Prostate gland (tissue), 2 donors: Measurements from ENCODE around the gene COL5A1. TPM values are rescaled to one million over a fixed set of nuclear protein-coding genes. Genes with fewer than 3 reads are reported as not detected.

ENCODE experiments used
- DNase-seq: peaks from one replicate; pipeline ENCODE4 v3.0.0-alpha.2; 2019; ENCODE audit warnings: low spot score
- H3K27ac ChIP-seq, 2 donors: fragments of 200-600 bp; sonication (generic); 2 replicates each; pipeline ENCODE4 v1.5.1; 2017 to 2019
- H3K27me3 ChIP-seq: fragments of 200-600 bp; sonication (generic); replicated peaks from 2 replicates; pipeline ENCODE4 v1.5.1; 2019; ENCODE audit not compliant: insufficient read depth
- H3K36me3 ChIP-seq, 2 donors: fragments of 200-600 bp; sonication (generic); 1 replicate in 1 of 2; 2 replicates in 1 of 2; pipeline versions ENCODE4 v1.5.1 to v1.8.1; 2017 to 2019
- H3K4me1 ChIP-seq: fragments of 200-600 bp; sonication (generic); replicated peaks from 2 replicates; pipeline ENCODE4 v1.5.1; 2019
- H3K4me3 ChIP-seq, 2 donors: fragments of 200-600 bp; sonication (generic); 2 replicates each; pipeline ENCODE4 v1.5.1; 2017 to 2019
- H3K9me3 ChIP-seq: fragments of 200-600 bp; sonication (generic); 2 replicates; pipeline ENCODE4 v1.5.1; 2017
- POLR2A ChIP-seq: fragments of 450-650 bp; IDR thresholded peaks from one replicate; pipeline ENCODE4 v1.6.1; 2016; ENCODE audit warnings: antibody characterized with exemption, mild to moderate bottlenecking
- POLR2AphosphoS5 ChIP-seq: sonication (generic); formaldehyde crosslinking; IDR thresholded peaks from one replicate; pipeline ENCODE4 v1.6.1; 2017; ENCODE audit warnings: antibody characterized with exemption
- WGBS: methylation state at CpG from one replicate; pipeline ENCODE4 v1.1.5; 2018; 5-methylcytosine and 5-hydroxymethylcytosine counted together
- intact Hi-C: fragments of 100-400 bp; cut with DNase I; formaldehyde crosslinking; loops from one replicate; pipeline ENCODE4 v1.14.2; 2022
- total RNA-seq, 2 donors: library from RNA; depleted of rRNA; stranded (reverse); fragments of >200 nt; gene quantifications; one replicate each; pipeline ENCODE4 v1.1.0, GENCODE V29; 2016
- TF ChIP-seq, protein P1 (sequence below), 4 experiments: fragments of 200-600 bp in 2 of 4; fragments of 450-650 bp in 2 of 4; sonication (generic) in 2 of 4; IDR thresholded peaks; 1 replicate in 3 of 4; 2 replicates in 1 of 4; pipeline ENCODE4 v1.5.1; 2016 to 2019; ENCODE audit warnings: antibody characterized with exemption in 4 of 4, mild to moderate bottlenecking in 2 of 4, moderate library complexity in 2 of 4

The COL5A1 gene
- total RNA-seq, 2 donors from 2014 or later, result 16.9 to 36.0 TPM

DNA sequence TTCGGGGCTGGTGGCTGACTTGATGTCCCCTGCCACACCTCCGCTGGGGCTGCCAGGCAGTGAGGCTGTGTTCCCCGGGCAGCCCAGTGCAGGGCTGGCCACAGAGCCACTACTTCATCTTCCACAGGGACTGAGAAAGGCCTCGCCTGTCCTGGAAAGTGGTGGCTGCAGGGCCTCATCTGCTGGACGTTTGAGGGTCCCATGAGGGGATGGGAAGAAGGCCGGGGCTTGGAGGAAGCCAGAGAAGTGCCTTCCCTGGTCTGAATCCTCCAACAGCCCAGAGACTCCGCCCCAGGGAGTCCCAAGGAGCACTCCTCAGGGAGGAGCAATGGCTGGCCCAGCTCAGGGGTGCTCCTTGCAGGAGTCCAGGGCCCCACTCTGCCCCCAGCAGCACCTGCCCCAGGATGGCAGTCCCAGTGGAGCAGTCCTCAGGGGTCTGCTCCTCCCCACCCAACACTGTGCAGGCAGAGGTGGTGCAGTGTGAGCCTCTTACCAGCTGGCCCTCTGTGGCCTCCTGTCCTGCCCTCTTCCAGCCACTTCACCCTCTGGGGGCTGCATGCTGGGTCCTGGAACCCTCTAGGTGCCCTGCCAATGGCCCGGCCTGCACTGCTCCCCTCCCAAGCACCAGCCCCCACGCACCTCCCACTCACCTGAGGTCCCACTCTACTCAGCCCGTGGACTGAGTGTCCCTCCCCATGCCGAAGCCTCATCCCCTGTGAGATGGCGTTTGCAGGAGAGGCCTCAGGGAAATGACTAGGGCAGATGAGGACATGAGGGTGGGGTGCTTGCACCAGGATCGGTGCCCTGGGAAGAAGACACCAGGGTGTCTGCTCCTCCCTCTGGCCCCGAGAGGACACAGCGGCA lies 47.3 kb upstream of the COL5A1 start:
- no peak for DNase-seq
- Histone ChIP-seq H3K27me3 (no peaks in the 10 kb centered on the region), H3K9me3 (no peaks in the 10 kb centered on the region), H3K27ac (no peak overlapping the region), H3K36me3 (no peaks in the 10 kb centered on the region), H3K4me3 (no peak overlapping the region), H3K4me1 (no peaks in the 10 kb centered on the region)
- 93% methylated on average over 15 of the region's 15 CpGs for WGBS
- intact Hi-C loops, result no loop called here
- TF ChIP-seq POLR2A (no peak), POLR2AphosphoS5 (no peak)
- TF ChIP-seq, protein P1, sequence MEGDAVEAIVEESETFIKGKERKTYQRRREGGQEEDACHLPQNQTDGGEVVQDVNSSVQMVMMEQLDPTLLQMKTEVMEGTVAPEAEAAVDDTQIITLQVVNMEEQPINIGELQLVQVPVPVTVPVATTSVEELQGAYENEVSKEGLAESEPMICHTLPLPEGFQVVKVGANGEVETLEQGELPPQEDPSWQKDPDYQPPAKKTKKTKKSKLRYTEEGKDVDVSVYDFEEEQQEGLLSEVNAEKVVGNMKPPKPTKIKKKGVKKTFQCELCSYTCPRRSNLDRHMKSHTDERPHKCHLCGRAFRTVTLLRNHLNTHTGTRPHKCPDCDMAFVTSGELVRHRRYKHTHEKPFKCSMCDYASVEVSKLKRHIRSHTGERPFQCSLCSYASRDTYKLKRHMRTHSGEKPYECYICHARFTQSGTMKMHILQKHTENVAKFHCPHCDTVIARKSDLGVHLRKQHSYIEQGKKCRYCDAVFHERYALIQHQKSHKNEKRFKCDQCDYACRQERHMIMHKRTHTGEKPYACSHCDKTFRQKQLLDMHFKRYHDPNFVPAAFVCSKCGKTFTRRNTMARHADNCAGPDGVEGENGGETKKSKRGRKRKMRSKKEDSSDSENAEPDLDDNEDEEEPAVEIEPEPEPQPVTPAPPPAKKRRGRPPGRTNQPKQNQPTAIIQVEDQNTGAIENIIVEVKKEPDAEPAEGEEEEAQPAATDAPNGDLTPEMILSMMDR (IDR thresholded peaks at IDR 0.05), result no peak

DNA sequence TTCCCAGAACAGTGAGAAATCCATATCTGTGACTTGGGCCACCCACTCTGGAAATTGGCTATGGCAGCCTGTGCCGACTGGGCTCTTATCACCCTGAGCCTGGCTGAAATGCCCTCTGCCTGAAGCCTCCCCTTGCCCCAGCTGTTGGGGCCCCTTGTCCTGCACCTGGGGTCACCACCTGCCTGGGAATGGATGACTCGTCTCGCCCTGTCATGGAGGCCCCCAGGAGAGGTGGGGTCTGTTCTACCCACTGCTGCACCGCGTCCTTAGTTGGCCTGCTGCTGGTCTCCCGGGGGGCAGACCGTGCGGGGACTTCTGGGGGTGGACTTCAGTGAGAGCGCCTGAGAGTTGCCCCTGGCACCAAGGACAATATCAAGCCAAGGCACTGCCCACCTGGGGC lies 46.6 kb upstream of the COL5A1 start:
- TF ChIP-seq POLR2AphosphoS5 (no peak), POLR2A (no peak)
- Histone ChIP-seq H3K4me3 (no peak overlapping the region), H3K27ac (no peak overlapping the region), H3K9me3 (no peaks in the 10 kb centered on the region), H3K27me3 (no peaks in the 10 kb centered on the region), H3K36me3 (no peaks in the 10 kb centered on the region), H3K4me1 (no peaks in the 10 kb centered on the region)
- intact Hi-C loops, result no loop called here
- DNase-seq, result no peak
- 96% methylated on average over 7 of the region's 9 CpGs for WGBS

DNA sequence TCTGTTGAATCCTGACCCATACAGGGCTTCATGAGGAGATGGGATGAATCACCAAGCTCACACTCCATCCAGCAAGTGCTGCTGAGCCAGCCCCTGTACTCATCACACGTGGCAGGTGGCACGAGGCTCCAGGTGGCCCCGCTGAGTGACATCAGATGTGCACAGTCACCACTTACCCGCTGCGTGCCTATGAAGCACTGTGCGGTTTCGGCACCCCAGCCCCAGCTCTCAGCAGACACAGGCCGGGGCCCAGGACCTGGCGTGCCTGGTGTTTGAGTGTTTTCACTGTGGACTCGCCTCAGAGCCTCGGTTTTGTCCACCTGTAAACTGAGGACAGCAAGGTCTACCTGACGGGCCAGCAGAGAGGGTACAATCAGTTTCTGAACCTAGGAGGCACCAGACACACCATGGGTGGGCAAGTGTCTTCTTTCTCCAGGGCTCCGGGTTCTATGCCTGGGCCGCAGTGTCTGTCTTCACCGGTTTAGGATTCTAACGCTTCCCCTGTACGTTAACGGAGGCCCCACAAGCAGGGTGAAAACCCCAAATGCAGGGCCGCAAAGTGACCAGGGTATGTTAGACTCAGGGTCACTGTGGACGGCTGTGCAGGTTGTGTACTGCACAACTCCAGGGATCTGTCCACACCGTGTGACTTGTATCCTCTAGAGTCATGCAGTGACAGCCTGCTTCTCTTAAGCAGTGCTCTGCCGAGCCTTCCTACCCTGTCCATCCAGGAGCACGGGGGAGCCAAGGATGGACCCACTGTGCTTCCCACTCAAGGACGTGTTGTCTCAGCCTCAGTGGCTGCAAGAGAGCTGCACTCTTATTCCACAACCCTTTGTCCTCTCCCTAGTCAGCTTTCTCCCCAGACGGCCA lies 44.3 kb upstream of the COL5A1 start:
- DNase-seq, result no peak
- Histone ChIP-seq H3K9me3 (no peaks in the 10 kb centered on the region), H3K4me3 (no peak overlapping the region), H3K4me1 (no peaks in the 10 kb centered on the region), H3K27ac (no peak overlapping the region), H3K36me3 (no peaks in the 10 kb centered on the region), H3K27me3 (no peaks in the 10 kb centered on the region)
- 90% methylated on average over 25 of the region's 25 CpGs for WGBS
- intact Hi-C loops, result no loop called here
- TF ChIP-seq POLR2A (no peak), POLR2AphosphoS5 (no peak)

- Histone ChIP-seq H3K9me3 (no peaks in the 10 kb centered on the region), H3K4me1 (no peaks in the 10 kb centered on the region), H3K27ac (no peak overlapping the region), H3K4me3 (no peak overlapping the region), H3K27me3 (no peaks in the 10 kb centered on the region), H3K36me3 (no peaks in the 10 kb centered on the region)
- WGBS, result 63% methylated on average over 27 of the region's 27 CpGs
- TF ChIP-seq POLR2A, result no peak
- TF ChIP-seq POLR2AphosphoS5, result no peak
- TF ChIP-seq, protein P1 (IDR thresholded peaks at IDR 0.05), result no peak
- intact Hi-C loops, result no loop called here
- no peak for DNase-seq
These were observed 43.4 kb upstream of the COL5A1 start for GRCh38 chr9:134597957-134598883.

DNA sequence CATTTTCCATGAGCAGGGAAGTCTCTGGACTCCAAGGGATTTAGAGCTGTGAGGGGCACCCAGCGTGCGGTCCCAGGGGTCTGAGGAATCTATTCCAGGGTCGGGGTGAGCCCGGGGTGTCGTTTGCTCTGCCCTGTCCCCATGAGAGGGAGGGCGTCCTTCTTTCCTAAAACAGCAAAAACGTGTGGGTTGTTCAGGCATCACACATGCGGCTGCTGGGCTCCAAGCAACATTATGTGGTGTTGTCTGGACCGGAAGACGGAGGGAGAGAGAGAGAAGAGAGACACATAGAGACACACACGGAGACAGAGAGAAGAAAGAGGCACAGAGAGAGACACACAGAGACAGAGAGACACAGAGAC lies 42.7 kb upstream of the COL5A1 start:
- H3K9me3 ChIP-seq, result no peaks in the 10 kb centered on the region
- intact Hi-C loops, result no loop called here
- no peaks in the 10 kb centered on the region for H3K36me3 ChIP-seq
- TF ChIP-seq POLR2AphosphoS5, result no peak
- no peak for TF ChIP-seq POLR2A
- TF ChIP-seq, protein P1 (IDR thresholded peaks at IDR 0.05), result no peak
- H3K4me3 ChIP-seq, result no peak overlapping the region
- no peaks in the 10 kb centered on the region for H3K27me3 ChIP-seq
- no peak for DNase-seq
- 80% methylated on average over 11 of the region's 11 CpGs for WGBS
- H3K27ac ChIP-seq, result no peak overlapping the region
- no peaks in the 10 kb centered on the region for H3K4me1 ChIP-seq
